BLaER1 (cell line): ENCODE data around the gene MAP3K8.
"Not testable (repeated sequence)": the region's sequence is repeated elsewhere in the genome, so short reads cannot be mapped to it uniquely, and the experiment has no call there.

Experiments
- H3K27ac ChIP-seq: shearing (Covaris generic); formaldehyde crosslinking; 2 replicates; pipeline ENCODE4 v1.8.1; 2022
- H3K27me3 ChIP-seq: shearing (Covaris generic); formaldehyde crosslinking; 2 replicates; pipeline ENCODE4 v1.8.1; 2022
- H3K36me3 ChIP-seq: shearing (Covaris generic); formaldehyde crosslinking; 2 replicates; pipeline ENCODE4 v1.8.1; 2022
- H3K4me1 ChIP-seq: shearing (Covaris generic); formaldehyde crosslinking; 2 replicates; pipeline ENCODE4 v1.8.1; 2022
- H3K4me2 ChIP-seq: shearing (Covaris generic); formaldehyde crosslinking; 2 replicates; pipeline ENCODE4 v1.8.1; 2022
- H3K4me3 ChIP-seq: shearing (Covaris generic); formaldehyde crosslinking; 2 replicates; pipeline ENCODE4 v1.8.1; 2022
- H3K9ac ChIP-seq: shearing (Covaris generic); formaldehyde crosslinking; 2 replicates; pipeline ENCODE4 v1.8.1; 2022
- H3K9me3 ChIP-seq: shearing (Covaris generic); formaldehyde crosslinking; 2 replicates; pipeline ENCODE4 v1.8.1; 2022
- H4K20me1 ChIP-seq: shearing (Covaris generic); formaldehyde crosslinking; 2 replicates; pipeline ENCODE4 v1.8.1; 2022
- Cebpa-rat ChIP-seq: shearing (Covaris generic); IDR thresholded peaks from 2 replicates; pipeline ENCODE4 v1.8.1; 2022

Gene MAP3K8

GRCh38 chr10:30420766-30421165, 13.2 kb upstream of the MAP3K8 start:
- no peak for TF ChIP-seq Cebpa-rat
- Histone ChIP-seq H3K36me3 (no peaks in the 10 kb centered on the region), H4K20me1 (no peaks in the 10 kb centered on the region), H3K4me2 (no peak overlapping the region), H3K4me3 (no peak overlapping the region), H3K27me3 (no peaks in the 10 kb centered on the region), H3K4me1 (peaks cover 56% of the 10 kb centered on the region), H3K27ac (no peak overlapping the region), H3K9ac (no peak overlapping the region), H3K9me3 (no peaks in the 10 kb centered on the region)

- H3K9me3 ChIP-seq: no peaks in the 10 kb centered on the region
- no peak overlapping the region for H3K27ac ChIP-seq
- no peaks in the 10 kb centered on the region for H3K36me3 ChIP-seq
- H3K4me3 ChIP-seq: no peak overlapping the region
- no peaks in the 10 kb centered on the region for H4K20me1 ChIP-seq
- H3K4me1 ChIP-seq: peaks cover 57% of the 10 kb centered on the region
- no peaks in the 10 kb centered on the region for H3K27me3 ChIP-seq
- no peak overlapping the region for H3K9ac ChIP-seq
- H3K4me2 ChIP-seq: peak overlapping the region; percentile 54; the same call in 1 of the 2 replicates
- no peak for TF ChIP-seq Cebpa-rat
These were observed 11.8 kb upstream of the MAP3K8 start for GRCh38 chr10:30422151-30422695.

GRCh38 chr10:30422981-30423654, 10.9 kb upstream of the MAP3K8 start:
- H3K27ac ChIP-seq: peak overlapping the region; percentile 52
- H3K36me3 ChIP-seq: no peaks in the 10 kb centered on the region
- no peaks in the 10 kb centered on the region for H3K27me3 ChIP-seq
- no peaks in the 10 kb centered on the region for H4K20me1 ChIP-seq
- H3K9me3 ChIP-seq: no peaks in the 10 kb centered on the region
- peak overlapping the region; percentile 54 for H3K4me2 ChIP-seq
- TF ChIP-seq Cebpa-rat: peak; percentile 85
- peaks cover 59% of the 10 kb centered on the region for H3K4me1 ChIP-seq
- peak overlapping the region; percentile 21; the same call in 1 of the 2 replicates for H3K9ac ChIP-seq
- no peak overlapping the region for H3K4me3 ChIP-seq

GRCh38 chr10:30423655-30424275, 10.2 kb upstream of the MAP3K8 start:
- Histone ChIP-seq H3K9ac (peak overlapping the region; percentile 21; the same call in 1 of the 2 replicates), H3K27ac (peak overlapping the region; percentile 52), H3K4me2 (peak overlapping the region; percentile 54), H3K4me1 (peaks cover 59% of the 10 kb centered on the region)
- not testable (repeated sequence) for H4K20me1 ChIP-seq, H3K4me3 ChIP-seq, H3K27me3 ChIP-seq, H3K9me3 ChIP-seq, H3K36me3 ChIP-seq

- H3K4me3 ChIP-seq: no peak overlapping the region
- H3K4me2 ChIP-seq: no peak overlapping the region
- peaks cover 62% of the 10 kb centered on the region for H3K4me1 ChIP-seq
- H3K27ac ChIP-seq: no peak overlapping the region
- H3K9ac ChIP-seq: no peak overlapping the region
- H3K36me3 ChIP-seq: no peaks in the 10 kb centered on the region
- H3K9me3 ChIP-seq: no peaks in the 10 kb centered on the region
- TF ChIP-seq Cebpa-rat: no peak
- no peaks in the 10 kb centered on the region for H3K27me3 ChIP-seq
- H4K20me1 ChIP-seq: no peaks in the 10 kb centered on the region
These were observed 8.5 kb upstream of the MAP3K8 start for GRCh38 chr10:30425336-30426075.

- Histone ChIP-seq H4K20me1 (peaks cover 9% of the 10 kb centered on the region; the same call in 1 of the 2 replicates), H3K27me3 (no peaks in the 10 kb centered on the region), H3K4me1 (peaks cover 75% of the 10 kb centered on the region), H3K9ac (peak overlapping the region; percentile 23; the same call in 1 of the 2 replicates), H3K4me2 (peak overlapping the region; percentile 90), H3K27ac (peak overlapping the region; percentile 65), H3K36me3 (no peaks in the 10 kb centered on the region), H3K4me3 (peak overlapping the region; percentile 32; the same call in 1 of the 2 replicates), H3K9me3 (no peaks in the 10 kb centered on the region)
- TF ChIP-seq Cebpa-rat: no peak
These were observed 3.3 kb upstream of the MAP3K8 start for GRCh38 chr10:30430544-30431298.

- H3K27ac ChIP-seq: peak overlapping the region; percentile 65
- peaks cover 80% of the 10 kb centered on the region for H3K4me1 ChIP-seq
- no peaks in the 10 kb centered on the region for H3K36me3 ChIP-seq
- no peaks in the 10 kb centered on the region for H3K27me3 ChIP-seq
- peak overlapping the region; percentile 32 for H3K4me3 ChIP-seq
- H4K20me1 ChIP-seq: peaks cover 16% of the 10 kb centered on the region
- no peak for TF ChIP-seq Cebpa-rat
- no peaks in the 10 kb centered on the region for H3K9me3 ChIP-seq
- peak overlapping the region; percentile 23; the same call in 1 of the 2 replicates for H3K9ac ChIP-seq
- peak overlapping the region; percentile 90 for H3K4me2 ChIP-seq
These were observed 2.5 kb upstream of the MAP3K8 start for GRCh38 chr10:30431435-30431911.

DNA sequence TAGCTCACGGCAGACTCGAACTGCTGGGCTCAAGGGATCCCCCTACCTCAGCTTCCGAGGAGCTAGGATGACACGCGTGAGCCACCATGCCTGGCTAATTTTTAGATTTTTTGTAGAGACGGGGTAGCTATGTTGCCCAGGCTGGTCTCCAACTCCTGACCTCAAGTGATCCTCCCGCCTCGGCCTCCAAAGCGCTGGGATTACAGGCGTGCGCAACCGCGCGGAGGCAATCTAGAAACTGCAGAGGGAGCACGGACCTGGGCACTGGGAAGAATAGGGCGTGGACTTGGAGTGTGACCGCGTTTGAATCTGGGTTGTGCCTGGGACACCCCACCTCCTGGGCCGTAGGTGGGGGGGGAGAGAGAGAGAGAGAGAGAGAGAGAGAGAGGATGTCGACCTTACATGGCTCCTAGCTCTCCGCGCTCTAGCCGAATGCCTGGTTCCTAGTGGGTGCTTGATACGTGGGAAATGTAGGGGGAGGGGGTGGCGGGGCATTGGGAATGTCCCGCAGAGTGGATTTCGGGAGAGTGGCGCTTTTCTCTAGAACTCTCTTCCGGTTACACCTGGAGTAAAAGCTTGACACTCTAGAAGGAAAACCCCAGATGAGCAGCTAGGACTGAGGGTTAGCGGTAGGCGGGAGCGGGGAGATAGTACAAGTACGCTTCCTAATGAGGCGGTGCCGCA, 1.2 kb upstream of the MAP3K8 start:
- peaks cover 80% of the 10 kb centered on the region for H3K4me1 ChIP-seq
- peak overlapping the region; percentile 92 for H3K27ac ChIP-seq
- peak overlapping the region; percentile 87 for H3K9ac ChIP-seq
- no peaks in the 10 kb centered on the region for H3K9me3 ChIP-seq
- no peaks in the 10 kb centered on the region for H3K27me3 ChIP-seq
- peak overlapping the region; percentile 94 for H3K4me3 ChIP-seq
- no peaks in the 10 kb centered on the region for H3K36me3 ChIP-seq
- peaks cover 26% of the 10 kb centered on the region for H4K20me1 ChIP-seq
- H3K4me2 ChIP-seq: peak overlapping the region; percentile 90
- no peak for TF ChIP-seq Cebpa-rat

DNA sequence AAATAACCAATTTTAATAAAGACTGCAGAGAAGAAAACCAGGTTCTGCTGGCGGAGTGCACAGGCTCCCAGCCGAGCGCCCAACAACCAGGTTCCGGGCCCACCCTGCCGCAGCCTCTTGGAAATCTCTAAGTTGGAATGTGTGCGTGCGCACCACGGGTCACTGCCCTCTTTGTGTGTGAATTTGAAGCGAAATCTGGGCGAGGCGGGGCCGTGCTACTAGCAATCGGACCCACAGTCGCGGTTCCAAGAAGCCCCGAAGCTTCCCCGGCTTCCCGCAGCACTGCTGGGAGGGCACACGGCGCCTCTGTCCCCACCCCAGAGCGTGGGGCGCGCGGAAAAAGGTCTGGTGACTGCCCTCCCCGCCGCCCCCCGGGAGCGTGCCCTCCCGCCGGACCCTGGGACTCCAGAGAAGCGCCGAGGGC, 666 bp upstream of the MAP3K8 start:
- Histone ChIP-seq H3K27me3 (no peaks in the 10 kb centered on the region), H3K27ac (peak overlapping the region; percentile 92), H3K36me3 (0 out of 2 replicates have a peak, but pooled peaks cover under 1% of the 10 kb centered on the region), H3K4me2 (peak overlapping the region; percentile 90), H4K20me1 (peaks cover 32% of the 10 kb centered on the region), H3K4me3 (peak overlapping the region; percentile 94), H3K9ac (peak overlapping the region; percentile 87), H3K4me1 (peaks cover 80% of the 10 kb centered on the region), H3K9me3 (no peaks in the 10 kb centered on the region)
- no peak for TF ChIP-seq Cebpa-rat
